ENCODE data around the gene PRKN.

DNA sequence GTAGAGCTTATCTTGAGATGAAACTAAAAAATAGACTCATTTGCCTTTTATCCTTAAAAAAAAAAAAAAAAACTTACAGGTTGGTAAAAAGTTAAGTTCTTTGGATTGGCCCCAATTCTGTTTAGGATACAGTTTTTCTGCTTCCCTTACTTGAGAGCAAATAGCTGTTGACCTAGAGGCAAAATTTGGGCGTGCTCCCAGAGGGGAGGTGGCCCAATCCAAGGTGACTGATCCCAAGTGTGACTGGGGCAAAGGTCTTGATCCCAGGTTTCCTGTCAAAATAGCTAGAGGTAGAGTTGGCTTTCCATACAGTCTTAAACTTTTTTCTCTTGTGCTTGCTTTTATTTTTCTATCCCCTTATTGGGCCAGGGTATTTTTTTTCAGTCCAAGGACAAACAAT, 1089.9 kb downstream of the PRKN start:
- no peak for TF ChIP-seq POLR2A (IDR thresholded peaks at IDR 0.05; ENCODE audit: extremely low read depth, insufficient read length)
- TF ChIP-seq, protein P1, sequence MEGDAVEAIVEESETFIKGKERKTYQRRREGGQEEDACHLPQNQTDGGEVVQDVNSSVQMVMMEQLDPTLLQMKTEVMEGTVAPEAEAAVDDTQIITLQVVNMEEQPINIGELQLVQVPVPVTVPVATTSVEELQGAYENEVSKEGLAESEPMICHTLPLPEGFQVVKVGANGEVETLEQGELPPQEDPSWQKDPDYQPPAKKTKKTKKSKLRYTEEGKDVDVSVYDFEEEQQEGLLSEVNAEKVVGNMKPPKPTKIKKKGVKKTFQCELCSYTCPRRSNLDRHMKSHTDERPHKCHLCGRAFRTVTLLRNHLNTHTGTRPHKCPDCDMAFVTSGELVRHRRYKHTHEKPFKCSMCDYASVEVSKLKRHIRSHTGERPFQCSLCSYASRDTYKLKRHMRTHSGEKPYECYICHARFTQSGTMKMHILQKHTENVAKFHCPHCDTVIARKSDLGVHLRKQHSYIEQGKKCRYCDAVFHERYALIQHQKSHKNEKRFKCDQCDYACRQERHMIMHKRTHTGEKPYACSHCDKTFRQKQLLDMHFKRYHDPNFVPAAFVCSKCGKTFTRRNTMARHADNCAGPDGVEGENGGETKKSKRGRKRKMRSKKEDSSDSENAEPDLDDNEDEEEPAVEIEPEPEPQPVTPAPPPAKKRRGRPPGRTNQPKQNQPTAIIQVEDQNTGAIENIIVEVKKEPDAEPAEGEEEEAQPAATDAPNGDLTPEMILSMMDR (IDR thresholded peaks at IDR 0.05; ENCODE audit: low read depth, low read length), result no peak
- TF ChIP-seq MYC (IDR thresholded peaks at IDR 0.05; ENCODE audit: low read depth, low read length), result no peak
